Upper lobe of left lung (tissue), 4 donors: ENCODE measurements around the gene MED31.

Experiments used
- POLR2AphosphoS5 ChIP-seq, 2 donors: sonication (generic); formaldehyde crosslinking; IDR thresholded peaks; one replicate each; pipeline ENCODE4 v1.5.1; 2017; ENCODE audit warnings: antibody characterized with exemption in 2 of 2
- TF ChIP-seq, protein P1 (sequence below), 6 experiments: fragments of 450-650 bp in 4 of 6; fragments of 200-600 bp in 2 of 6; sonication (generic) in 2 of 6; IDR thresholded peaks; one replicate each; pipeline ENCODE4 v1.5.1; 2016 to 2019; ENCODE audit warnings: antibody characterized with exemption in 6 of 6

DNA sequence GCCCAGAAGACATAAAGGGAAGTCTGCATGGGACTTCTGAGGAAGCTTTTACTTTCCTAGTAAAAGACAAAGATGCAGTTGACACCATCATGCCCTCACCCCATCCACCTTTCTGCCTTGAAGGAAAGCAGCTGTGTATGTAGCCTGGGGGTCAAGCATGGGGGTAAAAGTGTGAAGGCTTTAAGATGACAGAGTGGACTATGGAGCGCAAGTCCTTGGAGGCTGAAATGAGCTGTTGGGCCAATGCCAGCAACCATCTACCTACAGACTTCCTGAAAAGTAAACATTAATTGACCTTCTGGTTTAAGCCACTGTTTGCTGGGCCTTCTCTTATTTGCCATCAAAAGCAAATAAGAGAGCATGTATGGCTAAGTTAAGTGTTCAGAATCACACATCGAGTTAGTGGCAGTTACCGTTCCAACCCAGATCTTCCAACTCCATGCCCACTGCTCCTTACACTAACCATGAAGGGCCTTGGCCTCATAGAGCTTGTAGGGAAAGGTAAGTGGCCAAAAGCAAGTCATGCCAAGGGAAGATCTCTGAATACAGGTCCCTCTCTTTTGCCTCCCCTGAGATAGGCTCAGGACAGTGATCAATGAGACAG lies 31.8 kb upstream of the MED31 start:
- TF ChIP-seq, protein P1, sequence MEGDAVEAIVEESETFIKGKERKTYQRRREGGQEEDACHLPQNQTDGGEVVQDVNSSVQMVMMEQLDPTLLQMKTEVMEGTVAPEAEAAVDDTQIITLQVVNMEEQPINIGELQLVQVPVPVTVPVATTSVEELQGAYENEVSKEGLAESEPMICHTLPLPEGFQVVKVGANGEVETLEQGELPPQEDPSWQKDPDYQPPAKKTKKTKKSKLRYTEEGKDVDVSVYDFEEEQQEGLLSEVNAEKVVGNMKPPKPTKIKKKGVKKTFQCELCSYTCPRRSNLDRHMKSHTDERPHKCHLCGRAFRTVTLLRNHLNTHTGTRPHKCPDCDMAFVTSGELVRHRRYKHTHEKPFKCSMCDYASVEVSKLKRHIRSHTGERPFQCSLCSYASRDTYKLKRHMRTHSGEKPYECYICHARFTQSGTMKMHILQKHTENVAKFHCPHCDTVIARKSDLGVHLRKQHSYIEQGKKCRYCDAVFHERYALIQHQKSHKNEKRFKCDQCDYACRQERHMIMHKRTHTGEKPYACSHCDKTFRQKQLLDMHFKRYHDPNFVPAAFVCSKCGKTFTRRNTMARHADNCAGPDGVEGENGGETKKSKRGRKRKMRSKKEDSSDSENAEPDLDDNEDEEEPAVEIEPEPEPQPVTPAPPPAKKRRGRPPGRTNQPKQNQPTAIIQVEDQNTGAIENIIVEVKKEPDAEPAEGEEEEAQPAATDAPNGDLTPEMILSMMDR (IDR thresholded peaks at IDR 0.05) = no peak
- no peak for TF ChIP-seq POLR2AphosphoS5 (IDR thresholded peaks at IDR 0.05)
